PC-9 (cell line): Measurements from ENCODE around the gene PRIM2.

Experiments used
- CTCF ChIP-seq: fragments of 200-600 bp; sonication (generic); conservative IDR thresholded peaks from 2 replicates; pipeline ENCODE4 v1.6.1; 2017; ENCODE audit warnings: mixed run types, antibody characterized with exemption, mild to moderate bottlenecking, moderate library complexity
- EZH2 ChIP-seq: fragments of 200-600 bp; sonication (generic); IDR thresholded peaks from 2 replicates; pipeline ENCODE4 v1.8.0; 2017; ENCODE audit warnings: antibody characterized with exemption, low read depth

GRCh38 chr6:57294862-57295445 is 22.5 kb upstream of the PRIM2 start:
- TF ChIP-seq CTCF (no peak), EZH2 (no peak)
